HG02885 (cell line): ENCODE results near the gene DLK1.

Source experiments
- ATAC-seq: cut with Tn5 transposase; IDR thresholded peaks from one replicate; pipeline ENCODE4 v1.9.1; 2021; ENCODE audit warnings: mild to moderate bottlenecking; ENCODE audit not compliant: unreplicated experiment, poor library complexity

DLK1 gene

GRCh38 chr14:100711493-100711892 is 15.2 kb upstream of the DLK1 start:
- ATAC-seq, result no peak

- no peak for ATAC-seq
Observed at GRCh38 chr14:100712490-100712889, 14.2 kb upstream of the DLK1 start.

- no peak for ATAC-seq
Observed at GRCh38 chr14:100713705-100714104, 13.0 kb upstream of the DLK1 start.

GRCh38 chr14:100714258-100714892 is 12.3 kb upstream of the DLK1 start:
- ATAC-seq, result no peak

- no peak for ATAC-seq
Observed at GRCh38 chr14:100715332-100715731, 11.4 kb upstream of the DLK1 start.

GRCh38 chr14:100715803-100716202 is 10.9 kb upstream of the DLK1 start:
- ATAC-seq, result no peak

- ATAC-seq, result no peak
Observed at GRCh38 chr14:100717386-100717785, 9.3 kb upstream of the DLK1 start.

GRCh38 chr14:100719976-100720520 is 6.6 kb upstream of the DLK1 start:
- no peak for ATAC-seq

GRCh38 chr14:100721568-100721967 is 5.1 kb upstream of the DLK1 start:
- no peak for ATAC-seq

GRCh38 chr14:100722367-100722766 is 4.3 kb upstream of the DLK1 start:
- ATAC-seq, result no peak

- no peak for ATAC-seq
Observed at GRCh38 chr14:100723135-100723829, 3.4 kb upstream of the DLK1 start.

GRCh38 chr14:100723830-100724437 is 2.8 kb upstream of the DLK1 start:
- no peak for ATAC-seq

GRCh38 chr14:100724536-100724935 is 2.2 kb upstream of the DLK1 start:
- ATAC-seq, result no peak

GRCh38 chr14:100725587-100726387 is 905 bp upstream of the DLK1 start:
- ATAC-seq, result no peak

- ATAC-seq, result no peak
Observed at GRCh38 chr14:100727086-100727872, 587 bp downstream of the DLK1 start.

GRCh38 chr14:100727873-100728240 is 1.2 kb downstream of the DLK1 start:
- ATAC-seq, result no peak

GRCh38 chr14:100728962-100729361 is 2.3 kb downstream of the DLK1 start:
- no peak for ATAC-seq

- ATAC-seq, result no peak
Observed at GRCh38 chr14:100729982-100730381, 3.3 kb downstream of the DLK1 start.

- ATAC-seq, result no peak
Observed at GRCh38 chr14:100730581-100730980, 3.9 kb downstream of the DLK1 start.
